GOT3 (cell line): ENCODE results near the gene FOXF2.

Experiments used
- DNase-seq: peaks from one replicate; lab custom pipeline; 2025; ENCODE audit warnings: mixed read lengths; lab: John Stamatoyannopoulos, UW

Gene FOXF2

GRCh38 chr6:1390946-1391799, 1.8 kb downstream of the FOXF2 start:
- DNase-seq: no peak

DNA sequence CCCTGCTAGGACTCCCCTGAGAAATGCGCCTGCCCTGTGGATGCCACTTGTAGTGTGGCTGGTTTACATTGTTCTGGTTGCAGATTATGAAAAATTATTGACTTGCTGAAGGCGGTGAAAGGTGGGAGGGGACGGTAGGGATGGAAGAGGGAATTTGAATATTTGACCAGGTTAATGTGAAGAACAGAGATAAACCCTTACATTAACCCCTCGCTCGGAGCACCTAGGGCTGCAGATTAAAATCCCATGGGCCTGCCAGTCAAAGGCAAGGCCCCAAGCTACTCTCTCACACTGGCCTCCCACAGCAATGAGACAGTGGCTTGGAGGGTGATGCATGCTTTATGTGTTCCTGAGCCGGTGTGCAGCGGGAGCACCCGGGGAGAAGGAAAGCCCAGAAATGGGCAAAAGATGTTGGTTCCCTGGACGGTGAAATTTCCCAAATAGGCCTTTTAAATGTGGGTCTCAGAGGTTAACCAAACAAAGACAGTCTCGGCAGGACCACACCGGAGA, 2.5 kb downstream of the FOXF2 start:
- DNase-seq: no peak

DNA sequence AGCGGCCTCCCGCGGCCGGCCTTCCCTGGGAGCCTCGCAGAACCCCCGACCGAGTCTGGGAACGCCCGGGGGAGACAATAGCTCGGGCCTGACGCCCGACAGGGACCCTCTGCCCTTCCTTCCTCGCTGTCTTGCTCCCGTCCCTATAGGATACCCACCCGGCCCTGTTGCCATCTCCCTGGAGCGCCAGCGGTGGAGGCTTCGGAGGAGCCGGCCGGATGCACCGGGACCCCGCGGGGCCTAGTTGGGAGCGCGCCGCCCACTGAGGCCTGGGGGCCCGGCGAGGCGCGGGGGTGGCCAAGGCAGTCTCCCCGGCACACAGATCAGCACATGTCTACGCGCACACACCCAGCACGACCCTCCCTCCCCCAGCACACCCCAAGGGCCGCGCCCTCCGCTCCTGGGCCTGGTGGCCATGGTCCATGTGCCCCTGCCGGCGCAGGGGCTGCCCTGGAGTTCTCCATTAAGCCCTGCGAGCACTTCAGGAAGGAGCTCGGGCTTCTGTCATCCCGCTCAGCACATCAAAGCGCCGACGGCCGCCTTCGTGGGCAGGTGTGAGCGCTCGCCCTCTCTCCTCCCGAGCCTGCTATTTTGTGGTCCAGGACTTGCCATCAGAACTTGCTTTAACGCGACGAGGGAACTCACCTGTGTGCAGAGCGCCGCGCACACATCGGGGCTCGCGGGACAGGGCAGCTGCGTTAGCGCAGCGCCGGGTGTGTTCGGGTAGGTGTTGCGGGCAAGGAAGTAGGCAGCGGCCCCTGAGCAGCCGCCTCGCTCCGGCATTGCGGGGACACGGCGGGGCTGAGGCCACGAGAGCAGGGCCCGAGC, 3.7 kb downstream of the FOXF2 start:
- DNase-seq: no peak

DNA sequence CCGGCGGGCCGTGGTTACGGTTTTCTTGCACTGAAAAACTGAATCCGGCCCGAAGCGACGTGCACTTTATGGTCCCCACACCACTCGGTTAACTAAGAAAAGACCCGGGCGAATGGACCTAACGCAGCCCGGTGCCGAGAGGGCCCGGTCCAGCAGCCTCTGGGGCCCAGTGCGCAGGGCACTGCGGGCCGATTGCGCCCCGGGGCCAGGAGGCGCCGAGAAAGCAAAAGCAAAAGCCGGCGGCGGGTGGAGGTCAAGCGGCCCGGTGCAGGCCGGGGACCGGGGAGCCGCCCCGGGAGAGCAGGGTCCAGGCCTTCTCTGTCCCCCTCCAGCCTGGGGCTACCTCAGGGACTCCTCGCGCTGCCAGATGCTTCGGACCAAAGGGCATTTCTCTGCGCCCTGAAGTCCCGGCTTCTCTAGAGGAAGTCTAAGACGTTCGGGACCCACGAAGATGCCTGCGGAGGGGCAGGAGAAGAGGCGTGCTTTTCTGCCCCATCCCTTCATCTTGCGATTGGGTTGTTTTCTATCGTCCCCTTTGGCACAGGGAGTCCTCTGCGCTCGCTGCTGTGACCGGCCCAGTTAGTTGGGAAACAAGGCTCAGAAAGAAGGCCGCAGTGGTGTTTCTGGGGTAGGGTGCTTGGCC, 4.4 kb downstream of the FOXF2 start:
- no peak for DNase-seq

- DNase-seq: no peak
Measured at GRCh38 chr6:1394514-1395463, 5.4 kb downstream of the FOXF2 start.

DNA sequence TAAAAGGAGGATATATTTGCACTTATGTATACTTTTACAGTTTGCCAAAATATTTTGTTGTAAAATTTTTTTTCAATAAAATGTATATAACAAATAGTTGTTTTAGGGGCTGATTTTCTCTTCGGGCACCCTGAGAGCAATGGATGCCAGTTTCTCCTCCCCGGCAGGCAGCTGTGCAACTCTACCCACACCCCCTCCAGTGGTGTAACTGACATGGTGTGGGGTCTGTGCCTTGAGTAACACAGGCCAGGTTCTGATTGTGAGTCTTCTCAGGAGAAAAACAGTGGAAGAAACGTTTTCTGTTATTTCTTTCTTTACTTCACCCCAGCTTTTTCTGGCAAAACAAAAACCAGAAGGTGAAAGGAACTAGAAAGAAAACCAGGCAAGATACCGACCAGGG, 6.1 kb downstream of the FOXF2 start:
- DNase-seq: no peak

DNA sequence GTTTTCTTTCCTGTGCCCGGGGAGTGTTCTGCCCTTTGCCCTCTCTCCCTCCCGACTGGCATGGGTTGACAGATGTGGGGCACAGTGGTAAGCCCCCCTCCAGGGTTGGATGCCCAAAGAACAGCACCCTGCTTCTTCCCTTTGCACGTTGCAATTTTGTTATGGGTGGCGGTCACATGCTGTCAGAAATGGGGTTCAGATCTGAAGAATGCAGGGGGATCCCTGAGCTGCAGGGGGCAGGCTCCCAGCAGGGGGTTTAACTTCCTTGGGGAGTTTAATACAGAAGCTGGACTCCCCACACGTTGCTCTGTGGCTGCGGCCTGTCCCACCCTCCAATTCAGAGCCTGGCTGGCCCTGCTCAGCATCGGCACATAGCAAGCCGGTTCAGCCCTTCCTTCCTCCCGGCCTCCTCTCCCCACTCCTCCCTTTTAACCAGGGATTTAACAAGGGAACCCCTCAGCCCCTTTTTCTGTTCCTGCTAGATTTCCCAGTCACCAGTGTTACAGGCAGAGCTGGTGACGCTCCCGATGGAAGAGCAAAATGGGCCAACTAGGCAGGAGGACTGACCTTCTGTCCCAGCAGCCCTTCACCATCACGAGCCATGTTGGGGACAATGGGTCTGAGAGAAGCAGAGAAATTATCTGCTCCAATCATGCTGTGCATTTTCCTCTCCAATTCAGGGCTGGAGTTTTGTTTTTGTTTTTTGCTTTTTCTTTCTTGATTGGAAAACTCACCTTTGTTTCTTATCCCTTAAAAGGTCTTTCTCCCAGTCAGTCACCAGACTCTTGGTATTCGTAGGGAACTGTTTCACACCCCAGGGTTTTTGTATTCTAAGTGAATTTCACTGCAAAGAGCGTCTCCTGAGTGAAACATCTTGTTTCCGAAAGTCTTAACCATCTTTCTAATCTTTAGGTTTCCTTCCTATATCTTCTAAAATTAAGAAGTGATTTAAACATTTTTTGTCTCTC, 6.8 kb downstream of the FOXF2 start:
- DNase-seq: no peak

- DNase-seq: peak; percentile 32
Measured at GRCh38 chr6:1396952-1397868, 7.8 kb downstream of the FOXF2 start.

DNA sequence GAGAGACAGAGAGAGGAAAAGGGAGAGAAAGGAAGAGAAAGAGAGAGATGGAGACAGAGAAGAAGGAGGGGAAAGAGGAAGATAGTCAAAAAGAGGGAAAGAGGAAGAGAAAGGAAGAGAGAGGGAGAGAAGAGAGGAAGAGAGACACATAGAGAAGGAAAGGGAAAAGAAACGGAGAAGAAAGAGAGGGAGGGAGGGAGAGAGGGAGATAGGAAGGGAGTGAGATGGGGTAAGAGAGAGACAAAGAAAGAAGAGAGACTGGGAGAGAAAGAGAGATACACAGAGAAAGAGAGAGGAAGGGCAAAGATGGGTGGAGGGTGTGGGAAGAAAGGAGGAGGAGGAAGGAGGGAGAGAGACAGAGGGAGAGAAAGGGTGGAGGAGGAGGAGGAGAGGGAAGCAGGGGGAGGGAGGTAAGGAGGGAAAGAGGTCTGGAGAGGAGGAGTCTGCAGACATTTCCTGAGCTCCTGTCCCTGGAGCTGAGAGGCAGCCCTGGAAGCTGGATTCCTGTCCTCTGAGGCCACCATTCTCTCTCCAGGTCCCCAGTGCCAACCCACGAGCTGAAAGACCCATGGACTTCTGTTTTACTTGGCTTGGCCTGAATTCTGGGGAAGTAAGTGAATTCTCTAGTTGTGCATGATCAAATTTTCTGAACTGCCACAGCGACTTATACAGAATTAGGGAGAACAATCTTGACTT, 9.9 kb downstream of the FOXF2 start:
- no peak for DNase-seq

DNA sequence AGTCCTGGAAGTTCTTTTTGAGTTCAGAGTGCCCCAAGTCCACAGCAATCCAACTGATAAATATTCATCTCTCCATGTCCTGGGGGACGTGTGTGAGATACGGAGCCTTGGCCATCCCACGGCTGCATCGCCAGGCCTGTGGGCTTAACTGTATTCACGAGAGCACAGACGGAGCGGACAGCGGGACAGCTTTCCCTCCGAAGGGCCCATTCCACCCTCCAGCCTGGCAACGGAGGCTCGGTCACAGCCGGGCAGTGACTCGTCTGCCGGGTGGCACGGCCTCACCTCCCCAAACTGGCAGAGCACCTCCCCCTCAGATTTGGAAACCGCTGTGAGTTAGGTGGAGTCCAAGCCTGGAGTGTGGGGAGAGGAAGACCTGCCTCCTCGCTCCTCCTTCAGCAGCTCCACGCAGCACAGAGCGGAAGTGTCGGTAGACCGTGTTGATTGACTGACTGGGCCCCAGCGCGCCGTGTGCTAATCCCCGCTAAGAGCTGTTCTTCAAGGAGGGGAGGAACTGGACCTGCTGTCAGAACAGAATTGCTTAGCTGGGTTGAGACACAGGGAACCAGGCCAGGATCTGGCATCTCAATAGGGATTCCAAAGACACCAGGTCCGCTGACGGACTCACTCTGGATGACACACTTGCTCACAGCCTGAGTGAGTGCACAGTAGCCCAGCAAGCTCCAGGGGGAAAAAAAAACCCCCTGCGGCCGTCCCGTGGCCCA, 10.9 kb downstream of the FOXF2 start:
- DNase-seq: no peak

DNA sequence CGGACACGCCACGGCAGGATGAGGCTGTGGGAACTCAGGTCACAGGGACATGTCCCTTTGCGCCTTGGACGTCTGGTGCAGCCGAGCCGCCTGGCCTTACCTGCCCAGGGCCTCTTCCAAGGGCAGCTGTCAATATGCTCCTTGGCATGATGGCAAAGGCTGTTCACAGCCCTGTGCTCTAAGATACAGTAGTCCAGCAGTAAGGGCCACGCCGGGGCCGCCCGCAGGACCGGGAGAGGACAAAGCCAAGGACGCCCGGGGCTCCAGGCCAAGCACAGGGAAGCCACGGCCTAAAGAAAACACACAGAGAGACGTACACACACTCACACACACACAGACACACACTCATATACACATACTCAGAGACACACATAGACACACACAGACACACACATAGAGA, 13.0 kb downstream of the FOXF2 start:
- no peak for DNase-seq

DNA sequence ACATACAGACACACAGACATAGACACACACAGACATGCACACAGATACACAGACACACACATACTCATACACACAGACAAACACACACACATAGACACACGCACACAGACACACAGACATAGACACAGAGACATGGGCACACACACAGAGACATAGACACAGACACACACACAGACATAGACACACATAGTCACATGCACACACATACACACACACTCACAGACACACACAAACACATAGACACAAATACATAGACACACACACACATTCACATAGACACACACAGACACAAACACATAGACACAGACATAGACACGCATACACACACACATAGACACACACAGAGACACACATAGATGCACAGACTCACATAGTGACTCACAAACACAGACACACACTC, 13.5 kb downstream of the FOXF2 start:
- no peak for DNase-seq

DNA sequence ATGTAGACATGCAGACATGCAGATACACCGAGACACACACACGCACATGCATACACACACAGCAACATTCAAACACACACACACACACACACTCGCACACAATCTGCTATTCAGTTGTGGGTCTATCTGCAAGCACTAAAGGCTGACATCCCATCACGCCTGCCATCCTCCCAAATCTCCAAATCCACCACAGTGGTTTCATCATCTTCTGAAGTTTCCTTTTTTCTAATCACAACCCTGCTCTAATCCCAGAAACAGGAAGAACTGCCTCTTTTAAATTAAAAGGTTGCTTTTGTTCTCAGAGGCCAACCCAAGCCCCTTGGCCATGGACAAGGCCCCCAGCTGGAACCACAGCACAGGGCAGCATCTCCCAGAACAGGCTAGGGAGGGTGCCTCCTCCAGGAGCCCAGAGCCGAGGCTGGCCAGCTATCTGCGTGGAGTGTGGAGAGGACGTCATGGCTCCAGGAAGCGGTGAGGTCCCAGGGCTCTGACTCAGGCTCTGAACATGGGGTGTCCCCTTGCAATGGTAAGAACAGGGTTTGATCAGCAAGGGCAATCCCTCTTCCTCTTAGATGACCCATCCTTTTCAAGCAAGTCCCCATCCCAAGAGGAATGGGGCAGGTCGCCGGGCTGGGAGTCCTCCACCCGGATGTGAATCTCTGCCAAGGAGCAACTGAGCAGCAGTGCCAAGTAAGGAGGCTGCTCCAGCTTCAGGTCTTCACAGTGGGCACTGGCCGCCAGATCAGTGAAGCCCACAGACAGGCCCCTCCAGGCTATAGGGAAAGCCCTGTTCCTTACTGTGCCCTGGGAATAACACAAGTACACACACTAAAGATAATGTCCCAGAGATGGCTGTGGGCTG, 14.7 kb downstream of the FOXF2 start:
- DNase-seq: no peak

DNA sequence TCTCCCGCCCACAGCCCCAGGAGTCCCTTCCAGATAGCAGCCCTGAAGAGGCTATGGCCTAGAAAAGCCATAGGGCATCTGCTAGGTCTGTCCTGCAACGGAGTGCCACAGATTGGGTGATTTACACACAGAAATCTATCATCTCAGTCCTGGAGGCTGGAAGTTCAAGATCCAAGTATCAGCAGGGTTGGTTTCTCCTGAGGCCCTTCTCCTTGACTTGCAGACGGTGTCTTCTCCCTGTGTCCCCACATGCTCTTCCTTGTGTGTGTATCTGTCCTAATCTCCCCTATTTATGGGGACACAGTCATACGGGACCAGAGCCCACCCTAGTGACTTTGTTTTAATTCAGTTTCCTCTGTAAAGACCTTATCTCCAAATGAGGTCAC, 15.3 kb downstream of the FOXF2 start:
- DNase-seq: no peak

DNA sequence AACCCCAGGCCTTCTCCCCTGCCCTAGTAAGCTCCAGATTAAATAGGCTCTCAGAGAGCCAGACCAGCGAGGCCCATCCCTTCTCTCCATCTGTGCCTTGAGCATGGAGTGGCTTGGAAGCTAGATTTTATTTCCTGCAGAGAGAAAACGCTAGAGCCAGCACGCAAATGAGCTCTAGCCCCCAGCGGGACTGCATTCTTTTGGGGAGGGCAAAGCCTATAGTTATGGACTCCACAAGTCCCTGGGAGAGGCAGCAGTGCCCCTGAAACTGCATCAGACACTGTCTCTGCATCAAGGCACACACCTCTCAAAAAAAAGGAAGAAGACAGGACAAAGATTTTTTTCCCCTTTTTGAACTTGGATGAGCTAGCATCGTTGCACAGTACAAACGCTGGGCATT, 15.8 kb downstream of the FOXF2 start:
- no peak for DNase-seq

DNA sequence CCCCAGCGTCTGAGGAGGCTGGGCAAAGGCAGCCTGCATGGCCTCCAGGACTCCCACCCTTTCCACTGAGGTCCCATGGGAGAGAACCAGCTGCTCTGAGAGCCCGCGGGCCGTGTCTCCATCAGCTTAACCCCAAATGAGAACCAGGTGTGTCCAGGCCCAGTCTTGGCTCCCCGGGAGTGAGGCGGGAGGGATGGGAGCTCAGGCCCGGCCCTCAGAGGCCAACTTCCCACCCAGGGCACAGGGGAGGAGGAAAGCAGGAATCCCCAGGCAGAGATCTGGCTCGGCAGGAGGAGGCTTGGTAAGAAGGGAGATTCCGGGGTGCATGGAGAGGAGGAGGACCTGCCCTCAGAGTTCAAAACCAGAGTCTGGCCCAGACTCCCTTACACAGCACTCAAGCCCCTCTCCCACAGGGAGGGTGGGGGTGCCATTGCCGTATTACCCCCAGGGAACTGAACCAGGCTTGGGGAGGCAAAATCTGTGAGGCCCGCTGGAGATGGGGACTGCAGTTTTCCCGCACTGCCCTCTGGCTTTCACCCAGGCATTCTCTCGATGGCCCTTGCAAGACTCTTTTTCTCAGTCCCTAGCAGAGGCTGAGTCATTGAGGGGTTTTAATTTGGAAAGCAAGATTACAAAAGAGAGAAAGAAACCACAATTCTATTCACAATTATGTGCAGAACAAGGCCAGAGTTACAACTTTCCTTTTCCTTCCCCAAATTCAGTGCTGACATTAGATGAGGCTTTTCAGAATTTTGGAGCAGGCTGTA, 17.1 kb downstream of the FOXF2 start:
- no peak for DNase-seq
